Nucleus accumbens (tissue), 56 donors: ENCODE data around the gene FAM107B.

Experiments
- DNase-seq, 56 donors: peaks; one replicate each; lab custom pipeline; 2025; lab: John Stamatoyannopoulos, UW

Gene FAM107B

GRCh38 chr10:14547816-14548215 is 226.9 kb downstream of the FAM107B start:
- DNase-seq: no peak

GRCh38 chr10:14545827-14546226 is 228.9 kb downstream of the FAM107B start:
- DNase-seq: no peak

- DNase-seq: no peak
Measured at GRCh38 chr10:14543904-14544210, 230.8 kb downstream of the FAM107B start.

GRCh38 chr10:14543046-14543903 is 231.4 kb downstream of the FAM107B start:
- DNase-seq: peak in 1 of 56 donors; percentile 25

GRCh38 chr10:14541379-14541778 is 233.3 kb downstream of the FAM107B start:
- DNase-seq: no peak

GRCh38 chr10:14540611-14541010 is 234.1 kb downstream of the FAM107B start:
- DNase-seq: no peak

GRCh38 chr10:14540062-14540461 is 234.6 kb downstream of the FAM107B start:
- no peak for DNase-seq

- no peak for DNase-seq
Measured at GRCh38 chr10:14539176-14539575, 235.5 kb downstream of the FAM107B start.

GRCh38 chr10:14536241-14537213 is 238.2 kb downstream of the FAM107B start:
- peak in 25 of 56 donors; percentile 8 to 63 (median 20) for DNase-seq

GRCh38 chr10:14535457-14536130 is 239.1 kb downstream of the FAM107B start:
- DNase-seq: no peak

- DNase-seq: peak in 1 of 56 donors; percentile 43
Measured at GRCh38 chr10:14534152-14534551, 240.5 kb downstream of the FAM107B start.

- DNase-seq: no peak
Measured at GRCh38 chr10:14533295-14533694, 241.4 kb downstream of the FAM107B start.

- no peak for DNase-seq
Measured at GRCh38 chr10:14532473-14533251, 242.0 kb downstream of the FAM107B start.

GRCh38 chr10:14531974-14532373 is 242.7 kb downstream of the FAM107B start:
- no peak for DNase-seq

GRCh38 chr10:14530465-14530864 is 244.2 kb downstream of the FAM107B start:
- no peak for DNase-seq

GRCh38 chr10:14529351-14529750 is 245.3 kb downstream of the FAM107B start:
- no peak for DNase-seq

GRCh38 chr10:14528450-14528849 is 246.2 kb downstream of the FAM107B start:
- DNase-seq: no peak

GRCh38 chr10:14527915-14528314 is 246.8 kb downstream of the FAM107B start:
- DNase-seq: no peak

GRCh38 chr10:14527134-14527844 is 247.4 kb downstream of the FAM107B start:
- no peak for DNase-seq
